Heart left ventricle (tissue), 16 donors: ENCODE results near the gene TNNI3K. TPM values are rescaled to one million over a fixed set of nuclear protein-coding genes. Genes with fewer than 3 reads are reported as not detected.

Source experiments
- ATAC-seq, 4 donors: fragments of 200-7000 bp; cut with Tn5 transposase; one replicate each; pipeline ENCODE4 v1.9.1; 2020 to 2022; ENCODE audit warnings: moderate library complexity in 4 of 4, mild to moderate bottlenecking in 3 of 4, moderate number of reproducible peaks in 1 of 4
- DNase-seq, 5 donors: peaks; one replicate each; pipeline ENCODE4 v3.0.0-alpha.2; 2020
- H3K27ac ChIP-seq, 12 donors: fragments of 200-600 bp; sonication (generic) in 4 of 12; one replicate each; pipeline versions ENCODE4 v1.5.0 to v1.8.0; 2016 to 2022; ENCODE audit warnings: mild to moderate bottlenecking in 2 of 12
- H3K27me3 ChIP-seq, 9 donors: fragments of 200-600 bp; sonication (generic) in 2 of 9; one replicate each; pipeline versions ENCODE4 v1.5.1 to v1.8.0; 2016 to 2022; ENCODE audit warnings: mild to moderate bottlenecking in 3 of 9
- H3K36me3 ChIP-seq, 9 donors: fragments of 200-600 bp; sonication (generic) in 2 of 9; one replicate each; pipeline versions ENCODE4 v1.5.0 to v1.8.0; 2018 to 2022; ENCODE audit warnings: mild to moderate bottlenecking in 2 of 9
- H3K4me1 ChIP-seq, 12 donors: fragments of 200-600 bp; sonication (generic) in 4 of 12; one replicate each; pipeline versions ENCODE4 v1.5.0 to v1.8.0; 2016 to 2022; ENCODE audit warnings: mild to moderate bottlenecking in 3 of 12
- H3K4me3 ChIP-seq, 12 donors: fragments of 200-600 bp; sonication (generic) in 4 of 12; one replicate each; pipeline versions ENCODE4 v1.5.0 to v1.8.0; 2017 to 2022; ENCODE audit warnings: mild to moderate bottlenecking in 9 of 12, moderate library complexity in 4 of 12
- H3K9me3 ChIP-seq, 12 donors: fragments of 200-600 bp; sonication (generic) in 4 of 12; one replicate each; pipeline versions ENCODE4 v1.5.0 to v1.8.0; 2016 to 2022; ENCODE audit warnings: mild to moderate bottlenecking in 1 of 12
- CTCF ChIP-seq, 12 donors: fragments of 200-600 bp; sonication (generic) in 4 of 12; IDR thresholded peaks; one replicate each; pipeline versions ENCODE4 v1.5.0 to v1.8.0; 2018 to 2022; ENCODE audit warnings: antibody characterized with exemption in 12 of 12, mild to moderate bottlenecking in 5 of 12
- POLR2A ChIP-seq, 2 donors: fragments of 450-650 bp; IDR thresholded peaks; one replicate each; pipeline ENCODE4 v1.6.1; 2017; ENCODE audit warnings: antibody characterized with exemption in 2 of 2, mild to moderate bottlenecking in 2 of 2, moderate library complexity in 2 of 2
- WGBS, 4 donors: extraction: QIAGEN DNeasy Blood & Tissue Kit in 2 of 4; methylation state at CpG; one replicate each; pipeline versions ENCODE4 v1.1.5 to v1.1.7; 2013 to 2018; 5-methylcytosine and 5-hydroxymethylcytosine counted together
- intact Hi-C, 10 donors: fragments of 100-400 bp; cut with DNase I; formaldehyde crosslinking; loops; one replicate each; pipeline versions ENCODE4 v1.11.1 to v1.14.2; 2022
- polyA plus RNA-seq, 2 donors: library from polyadenylated mRNA; stranded (reverse); fragments of 200-250 nt; gene quantifications; one replicate each; pipeline ENCODE4 v1.2.3, GENCODE V29; 2013
- total RNA-seq, 9 donors: library from RNA; depleted of rRNA in 2 of 9; stranded (reverse); fragments of >200 nt in 2 of 9; fragmentation: NEBNext Ultra II Directional in 3 of 9; extraction: Animal tissue kit (Norgen Biotek cat#: 25700) in 3 of 9; gene quantifications; one replicate each; pipeline versions ENCODE4 v1.1.0 to v1.2.4, GENCODE V29; 2016 to 2023
- donor health status: ischemic (EF 13 %, LVEDD 7.1; RV severe dilation, severe dysfunction).
- donor health status: healthy with polysubstance abuse.
- donor health status: DM: no; HTN: yes; CAD: no.
- donor health status: DM: no; HTN: no; CAD: no.
- donor health status: ischemic (EF 25% LVEDD 6.9; RV normal size, moderate dysfunction).
- donor health status: ischemic (EF 25% LVEDD 5.7; RV mildly dilated, moderate dysfunction).
- donor health status: healthy.
- donor health status: DM: yes; HTN: yes; CAD: no.
- donor health status: ischemic (EF 35%, LVEDD 5.7; RV mildly dilated, moderate dysfunction).
- donor health status: nonischemic (EF 11% LVEDD 7.7; RV severe dilation, severe dysfunction).
- donor health status: DM: yes; HTN: yes; CAD: no.
- donor health status: PGD.
- donor health status: ischemic (EF 29% LVEDD 5.4; RV normal size, mild dysfunction).
- donor health status: nonischemic (EF 23%, LVEDD 6.1; RV moderate dilation, normal function).

Gene TNNI3K
- total and polyA plus RNA-seq, 11 donors: 11.5 to 108 (median 59.9) TPM

- no peak for ATAC-seq
- Histone ChIP-seq H3K9me3 (peaks cover 0 to 8% (median 0%) of the 10 kb centered on the region in 12 donors), H3K4me1 (no peaks in the 10 kb centered on the region), H3K36me3 (no peaks in the 10 kb centered on the region), H3K27ac (no peak overlapping the region), H3K27me3 (no peaks in the 10 kb centered on the region), H3K4me3 (no peak overlapping the region)
- TF ChIP-seq POLR2A (IDR thresholded peaks at IDR 0.05): no peak
- no peak for TF ChIP-seq CTCF (IDR thresholded peaks at IDR 0.05)
- intact Hi-C loops: no loop called here
- WGBS, 4 donors: 67 to 79% (median 72%) methylated on average over 1 of the region's 1 CpG
- no peak for DNase-seq
Observed at GRCh38 chr1:74452035-74452434, 216.8 kb downstream of the TNNI3K start.

GRCh38 chr1:74453277-74453676 lies 218.1 kb downstream of the TNNI3K start:
- peaks cover 0 to 8% (median 0%) of the 10 kb centered on the region in 12 donors for H3K9me3 ChIP-seq
- TF ChIP-seq POLR2A (IDR thresholded peaks at IDR 0.05) (no peak), CTCF (IDR thresholded peaks at IDR 0.05) (no peak)
- intact Hi-C loops: no loop called here
- WGBS, 4 donors: 81 to 93% (median 84%) methylated on average over 2 of the region's 2 CpGs
- H3K27me3 ChIP-seq: no peaks in the 10 kb centered on the region
- H3K36me3 ChIP-seq: no peaks in the 10 kb centered on the region
- ATAC-seq: no peak
- H3K27ac ChIP-seq: no peak overlapping the region
- no peaks in the 10 kb centered on the region for H3K4me1 ChIP-seq
- H3K4me3 ChIP-seq: no peak overlapping the region
- DNase-seq: no peak

DNA sequence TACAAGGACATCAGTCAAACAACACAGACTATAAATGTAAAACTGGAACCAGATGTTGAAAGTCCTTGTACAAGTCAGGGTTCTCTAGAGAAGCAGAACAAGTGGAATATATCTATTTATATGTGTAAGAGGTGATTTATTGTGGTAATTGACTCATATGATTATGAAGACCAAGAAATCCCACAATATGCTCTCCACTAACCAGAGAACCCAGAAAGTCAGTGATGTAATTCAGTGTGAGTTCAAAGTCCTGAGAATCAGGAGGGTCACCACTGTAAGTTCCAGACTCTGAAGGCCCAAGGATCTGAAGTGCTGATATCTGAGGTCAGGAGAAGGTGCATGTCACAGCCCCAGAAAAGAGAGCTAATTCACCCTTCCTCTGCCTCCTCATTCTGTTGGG lies 220.2 kb downstream of the TNNI3K start:
- no peak overlapping the region for H3K4me3 ChIP-seq
- H3K27me3 ChIP-seq: no peaks in the 10 kb centered on the region
- peaks cover 0 to 7% (median 0%) of the 10 kb centered on the region in 12 donors for H3K9me3 ChIP-seq
- H3K27ac ChIP-seq: no peak overlapping the region
- no peaks in the 10 kb centered on the region for H3K4me1 ChIP-seq
- TF ChIP-seq CTCF (IDR thresholded peaks at IDR 0.05): no peak
- TF ChIP-seq POLR2A (IDR thresholded peaks at IDR 0.05): no peak
- intact Hi-C loops: no loop called here
- ATAC-seq (no peak), DNase-seq (no peak)
- H3K36me3 ChIP-seq: no peaks in the 10 kb centered on the region

DNA sequence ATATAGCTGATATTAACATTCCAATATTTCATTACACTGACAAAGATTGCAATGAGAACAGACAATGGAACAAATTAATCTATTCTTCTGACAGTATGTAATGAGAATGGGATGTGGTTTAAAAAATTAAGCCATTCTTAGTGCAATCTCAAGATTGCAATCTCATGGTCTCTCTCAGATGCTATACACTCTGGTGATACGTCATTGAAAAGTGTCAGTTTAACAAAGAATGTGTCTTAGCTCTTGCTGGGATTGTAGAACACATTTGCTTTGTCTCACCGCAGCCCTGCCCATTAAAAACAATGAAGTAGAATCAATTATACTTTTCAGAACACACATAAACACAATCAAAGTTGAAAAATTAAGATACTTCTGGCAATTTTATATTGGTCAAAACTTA lies 222.1 kb downstream of the TNNI3K start:
- DNase-seq: no peak
- intact Hi-C loops: no loop called here
- WGBS, 4 donors: 81 to 90% (median 84%) methylated on average over 2 of the region's 2 CpGs
- H3K27me3 ChIP-seq: no peaks in the 10 kb centered on the region
- no peaks in the 10 kb centered on the region for H3K4me1 ChIP-seq
- TF ChIP-seq POLR2A (IDR thresholded peaks at IDR 0.05) (no peak), CTCF (IDR thresholded peaks at IDR 0.05) (no peak)
- H3K9me3 ChIP-seq: no peaks in the 10 kb centered on the region
- H3K36me3 ChIP-seq: no peaks in the 10 kb centered on the region
- no peak for ATAC-seq
- H3K27ac ChIP-seq: no peak overlapping the region
- H3K4me3 ChIP-seq: no peak overlapping the region
